HG02943 (cell line): ENCODE measurements around the gene CPA4.

Experiments
- ATAC-seq: cut with Tn5 transposase; IDR thresholded peaks from one replicate; pipeline ENCODE4 v1.9.1; 2021; ENCODE audit warnings: mild to moderate bottlenecking, low read depth, moderate library complexity; ENCODE audit not compliant: unreplicated experiment

Gene CPA4

DNA sequence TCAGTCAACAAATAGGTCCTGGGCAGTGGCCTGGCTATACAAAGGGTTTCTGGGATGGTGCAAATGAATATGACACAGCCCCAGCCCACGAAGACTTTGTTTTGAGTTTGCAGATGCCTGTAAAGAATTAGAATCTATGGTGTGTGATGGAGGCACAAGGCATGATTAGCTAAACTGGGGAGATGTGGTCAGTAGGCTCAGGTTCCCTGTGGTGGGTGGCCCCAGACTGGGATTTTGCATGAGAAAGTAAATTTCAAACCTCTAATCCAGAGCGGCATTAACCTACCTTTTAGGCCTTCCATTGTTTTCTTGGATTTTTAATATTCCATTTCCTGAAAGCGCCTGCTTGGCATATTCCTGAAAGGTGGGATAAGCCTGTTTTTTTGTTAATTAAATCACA is 45.3 kb downstream of the CPA4 start:
- no peak for ATAC-seq

DNA sequence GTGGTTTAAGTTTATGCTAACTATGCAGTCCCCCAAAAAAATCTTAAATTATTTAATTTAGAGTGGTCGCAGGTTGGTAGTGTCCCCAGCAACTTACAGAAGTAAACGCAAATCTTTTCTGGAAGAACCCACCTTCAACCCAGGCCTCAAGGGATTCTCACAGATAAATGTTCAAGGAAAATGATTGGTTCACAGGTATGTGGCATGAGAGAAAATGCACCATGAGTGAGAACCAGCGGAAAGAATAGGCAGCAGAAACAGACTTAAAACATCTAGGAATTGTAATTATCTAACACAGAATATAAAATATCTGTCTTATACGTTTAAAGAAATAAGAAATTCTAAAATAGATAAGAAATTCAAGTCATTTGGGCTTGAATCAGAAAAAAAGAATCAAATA is 48.9 kb downstream of the CPA4 start:
- no peak for ATAC-seq

DNA sequence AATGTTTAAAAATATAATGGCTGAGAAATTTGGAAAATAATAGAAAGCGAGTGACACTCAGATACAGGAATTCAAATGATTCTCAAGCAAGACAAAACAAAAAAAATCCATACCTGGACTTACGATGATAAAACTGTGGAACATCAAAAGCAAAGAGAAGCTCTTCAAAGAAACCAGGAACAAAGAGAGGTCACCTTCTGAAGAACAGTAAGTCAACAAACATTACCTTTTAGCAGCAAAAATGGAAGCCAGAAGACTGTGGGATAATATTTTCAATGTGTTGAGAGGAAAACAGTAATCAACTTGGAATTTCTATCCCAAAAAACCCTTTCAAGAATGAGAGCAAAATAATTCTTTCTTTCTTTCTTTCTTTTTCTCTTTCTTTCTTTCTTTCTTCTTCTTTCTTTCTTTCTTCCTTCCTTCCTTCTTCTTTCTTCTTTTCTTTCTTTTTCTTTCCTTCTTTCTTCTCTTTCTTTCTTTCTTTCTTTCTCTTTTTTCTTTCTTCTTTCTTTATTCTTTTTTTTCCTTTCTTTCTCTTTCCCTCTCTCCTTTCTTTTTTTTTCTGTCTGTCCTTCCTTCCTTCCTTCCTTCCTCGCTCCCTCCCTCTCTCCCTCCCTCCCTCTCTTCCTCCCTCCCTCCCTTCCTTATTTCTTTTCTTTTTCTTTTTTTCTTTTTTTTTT is 49.9 kb downstream of the CPA4 start:
- no peak for ATAC-seq

DNA sequence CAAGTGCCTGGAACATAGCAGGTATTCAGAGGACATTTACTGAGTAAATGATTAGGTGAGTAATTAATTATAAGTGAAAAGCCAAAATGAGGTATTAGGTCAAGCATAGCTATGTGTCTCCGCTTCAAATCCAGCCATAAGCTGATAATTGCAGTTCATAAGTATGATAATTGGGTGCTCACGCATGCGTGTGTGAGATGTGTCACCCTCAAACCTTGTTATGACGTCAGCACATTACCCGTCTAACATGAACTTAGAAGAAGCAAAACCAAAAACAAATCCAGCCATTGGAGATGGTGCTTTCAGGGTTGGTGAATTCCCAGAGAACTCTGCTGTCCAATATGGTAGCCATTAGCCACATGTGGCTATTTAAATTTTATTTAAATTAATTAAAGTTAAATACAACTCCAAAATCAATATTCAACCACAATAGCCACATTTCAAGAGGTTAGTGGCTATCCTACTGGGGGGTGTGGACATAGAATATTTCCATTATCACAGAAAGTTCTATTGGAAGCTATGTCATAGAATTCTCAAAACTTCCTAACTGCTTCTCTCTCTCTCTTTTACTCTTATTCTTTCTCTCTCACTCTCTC is 51.4 kb downstream of the CPA4 start, which contains the start of gene CPA5:
Gene CPA5 (plus strand): TSS at position 546 of the 596 bp plus-strand sequence. CDS start 1,670 bp downstream, outside the sequence.
- no peak for ATAC-seq

DNA sequence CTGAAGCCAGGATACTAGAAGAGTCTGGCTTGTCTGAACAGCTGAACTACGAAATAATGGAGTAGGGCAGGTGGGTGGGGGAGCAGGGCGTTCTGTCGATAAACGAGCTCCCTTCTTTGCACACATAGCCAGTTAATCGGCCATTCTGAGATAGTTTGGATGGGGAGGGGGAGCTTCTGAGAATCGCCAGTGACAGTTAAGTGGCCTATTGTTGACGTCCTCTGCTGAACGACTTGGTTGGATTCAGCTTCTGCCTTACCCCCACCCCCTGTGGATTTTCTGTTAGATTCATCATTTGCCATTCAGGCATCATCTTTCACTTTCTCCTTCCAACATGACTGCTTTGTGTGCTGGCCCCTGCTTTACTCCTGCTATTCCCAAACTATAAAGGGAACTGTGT is 52.2 kb downstream of the CPA4 start:
- ATAC-seq, result no peak

DNA sequence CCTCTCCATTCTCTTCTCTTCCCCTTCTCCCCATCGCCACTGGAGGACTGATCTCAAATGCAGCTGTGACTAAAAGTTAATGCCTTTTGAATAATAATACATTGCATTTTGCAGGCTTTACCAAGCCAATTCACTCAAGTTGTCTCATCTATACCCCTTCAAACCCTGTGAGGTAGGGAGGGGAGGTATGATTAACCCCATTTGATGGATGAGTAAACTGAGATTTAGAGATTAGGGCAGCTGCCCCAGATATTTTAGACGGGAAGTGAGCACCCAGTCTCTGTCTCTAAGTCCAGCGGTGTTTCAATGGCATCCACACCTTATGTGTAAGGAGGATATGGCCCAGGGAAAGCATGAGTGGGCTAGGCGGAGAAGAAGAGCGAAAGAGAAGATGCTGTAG is 52.8 kb downstream of the CPA4 start:
- ATAC-seq, result no peak

DNA sequence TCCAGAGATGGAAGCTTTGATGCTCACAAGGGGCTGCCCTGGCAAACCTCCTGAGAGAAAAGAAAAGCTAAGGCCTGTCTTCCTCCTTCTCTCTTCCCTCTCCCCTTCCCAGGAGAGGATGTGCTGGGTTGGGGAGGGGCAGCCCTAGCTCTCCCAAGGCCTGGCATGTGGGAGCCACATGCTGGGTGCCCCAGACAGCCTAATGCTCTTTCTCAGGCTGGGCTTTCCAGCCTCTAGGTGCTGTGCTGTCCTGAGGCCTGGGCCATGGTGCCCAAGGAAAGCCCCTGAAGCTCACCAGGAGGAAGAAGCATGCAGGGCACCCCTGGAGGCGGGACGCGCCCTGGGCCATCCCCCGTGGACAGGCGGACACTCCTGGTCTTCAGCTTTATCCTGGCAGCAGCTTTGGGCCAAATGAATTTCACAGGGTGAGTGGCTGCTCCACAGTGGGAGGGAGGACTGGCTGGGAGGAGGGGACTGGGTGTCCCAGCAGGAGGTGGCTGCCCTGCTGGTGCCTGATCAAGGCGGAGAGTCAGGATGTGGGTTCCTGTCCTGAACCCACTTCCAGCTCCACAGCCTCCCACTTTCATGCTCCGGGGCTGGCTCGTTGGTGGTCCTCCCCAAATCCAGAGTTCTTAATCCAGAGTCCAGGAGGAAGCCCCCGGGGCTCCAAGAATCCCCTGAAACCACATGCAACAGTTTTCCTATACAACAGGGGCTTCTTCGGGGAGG is 53.4 kb downstream of the CPA4 start:
- no peak for ATAC-seq

DNA sequence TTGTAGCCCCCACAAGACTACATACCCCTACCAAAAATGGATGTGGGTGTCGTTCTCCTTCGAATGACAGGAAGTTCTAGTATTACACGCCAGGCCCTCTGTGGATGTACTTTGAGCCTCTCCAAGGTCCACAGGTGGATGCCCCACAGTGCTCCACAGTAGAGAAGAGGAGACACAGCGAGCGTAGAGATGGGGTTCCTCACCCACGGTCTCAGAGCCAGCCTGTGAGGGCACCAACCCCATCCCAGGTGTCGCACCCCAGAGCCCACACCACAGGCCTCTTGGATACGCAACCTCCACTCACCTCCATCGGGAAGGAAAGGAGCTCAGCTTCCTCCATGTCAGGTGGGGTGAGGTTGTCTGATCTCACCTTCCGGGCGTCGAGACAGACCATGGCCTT is 54.0 kb downstream of the CPA4 start:
- no peak for ATAC-seq

DNA sequence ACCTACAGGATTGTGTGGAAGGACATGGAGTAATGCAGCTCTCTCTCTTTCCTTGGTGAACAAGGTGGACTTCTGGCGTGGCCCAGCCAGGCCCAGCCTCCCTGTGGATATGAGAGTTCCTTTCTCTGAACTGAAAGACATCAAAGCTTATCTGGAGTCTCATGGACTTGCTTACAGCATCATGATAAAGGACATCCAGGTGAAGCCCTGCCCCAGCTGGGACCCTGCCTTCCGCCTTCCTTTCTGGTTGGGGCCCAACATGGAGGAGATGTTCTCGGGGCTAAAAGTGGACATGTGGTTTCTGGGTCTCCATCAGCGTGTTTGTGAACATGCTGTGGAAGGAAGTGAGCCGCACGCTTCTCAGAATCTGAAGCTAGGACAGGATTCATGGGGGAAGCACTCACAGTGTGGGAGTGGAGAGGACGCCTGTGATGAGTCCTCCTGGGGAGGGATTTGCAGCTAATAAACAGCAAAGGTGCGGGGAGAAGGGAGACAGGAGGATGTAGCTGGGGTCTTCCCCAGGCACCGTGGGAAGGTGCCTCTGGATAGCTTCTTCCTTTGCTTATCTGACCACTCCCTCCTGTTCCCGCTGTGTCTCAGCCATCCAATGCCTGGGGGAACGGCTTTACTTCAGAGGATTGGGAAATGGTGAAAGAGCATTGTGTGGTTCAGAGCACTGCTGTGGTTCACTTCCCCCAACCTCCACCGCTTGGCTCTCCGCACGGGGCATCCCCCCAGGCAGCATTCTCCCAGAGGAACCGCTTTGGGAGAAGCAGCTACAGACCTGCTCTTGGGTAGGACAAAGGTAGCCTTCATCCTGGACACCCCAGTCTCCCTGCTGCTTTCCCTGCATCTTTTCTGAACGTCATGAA is 57.2 kb downstream of the CPA4 start:
- no peak for ATAC-seq

DNA sequence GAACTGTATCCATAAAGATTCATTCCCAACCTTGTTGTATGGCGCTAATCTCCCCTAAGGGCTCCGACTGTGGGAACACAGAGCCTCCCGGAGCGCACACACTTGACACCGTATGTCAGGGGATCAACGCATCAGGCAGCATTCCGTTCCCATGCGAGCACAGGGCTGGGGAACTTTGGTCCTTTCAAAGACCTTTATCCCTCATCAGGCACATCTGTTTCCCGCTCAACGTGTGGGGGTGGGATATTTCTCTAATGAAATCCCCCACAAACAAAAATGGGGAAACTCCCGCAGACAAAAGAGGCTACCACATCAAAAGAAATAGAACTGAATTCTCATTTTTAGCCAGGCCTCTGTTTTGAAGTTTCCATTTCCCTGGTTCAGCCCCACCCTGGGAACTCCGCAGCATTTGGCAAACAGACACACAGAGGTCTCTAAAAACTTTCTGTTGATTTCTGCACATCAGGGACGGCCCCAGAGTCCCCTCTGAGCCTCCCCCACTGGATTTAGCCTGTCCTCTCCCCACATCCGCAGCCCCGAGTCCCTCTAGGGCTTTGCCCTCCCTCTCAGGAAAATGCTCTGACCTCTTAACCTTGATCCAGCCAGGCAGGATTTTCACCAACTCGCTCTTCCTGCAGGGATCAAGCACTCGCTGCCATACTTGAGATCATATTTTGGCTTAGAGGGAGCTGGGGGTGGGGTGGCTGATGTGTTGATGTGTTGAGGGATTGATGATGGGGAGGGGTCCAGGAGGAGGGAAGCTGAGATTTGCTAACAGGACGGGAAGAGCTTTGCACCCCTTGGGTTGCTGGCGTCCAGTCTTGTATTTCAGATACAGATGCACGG is 58.2 kb downstream of the CPA4 start:
- no peak for ATAC-seq

DNA sequence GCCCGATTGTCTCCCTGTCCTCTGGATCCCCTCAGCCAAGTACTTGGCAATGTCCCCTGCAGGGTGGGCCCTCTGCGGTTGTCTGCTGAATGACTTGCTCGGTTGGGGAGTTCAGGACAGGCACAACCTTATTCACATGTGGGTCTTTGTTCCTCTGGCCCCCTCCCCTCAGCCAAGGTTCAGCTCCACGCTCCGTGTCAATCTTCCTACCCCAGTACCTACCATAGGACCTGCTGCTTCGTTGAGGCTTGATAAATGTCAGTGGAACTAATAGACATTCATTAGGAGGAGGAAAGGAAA is 58.8 kb downstream of the CPA4 start:
- ATAC-seq, result no peak

DNA sequence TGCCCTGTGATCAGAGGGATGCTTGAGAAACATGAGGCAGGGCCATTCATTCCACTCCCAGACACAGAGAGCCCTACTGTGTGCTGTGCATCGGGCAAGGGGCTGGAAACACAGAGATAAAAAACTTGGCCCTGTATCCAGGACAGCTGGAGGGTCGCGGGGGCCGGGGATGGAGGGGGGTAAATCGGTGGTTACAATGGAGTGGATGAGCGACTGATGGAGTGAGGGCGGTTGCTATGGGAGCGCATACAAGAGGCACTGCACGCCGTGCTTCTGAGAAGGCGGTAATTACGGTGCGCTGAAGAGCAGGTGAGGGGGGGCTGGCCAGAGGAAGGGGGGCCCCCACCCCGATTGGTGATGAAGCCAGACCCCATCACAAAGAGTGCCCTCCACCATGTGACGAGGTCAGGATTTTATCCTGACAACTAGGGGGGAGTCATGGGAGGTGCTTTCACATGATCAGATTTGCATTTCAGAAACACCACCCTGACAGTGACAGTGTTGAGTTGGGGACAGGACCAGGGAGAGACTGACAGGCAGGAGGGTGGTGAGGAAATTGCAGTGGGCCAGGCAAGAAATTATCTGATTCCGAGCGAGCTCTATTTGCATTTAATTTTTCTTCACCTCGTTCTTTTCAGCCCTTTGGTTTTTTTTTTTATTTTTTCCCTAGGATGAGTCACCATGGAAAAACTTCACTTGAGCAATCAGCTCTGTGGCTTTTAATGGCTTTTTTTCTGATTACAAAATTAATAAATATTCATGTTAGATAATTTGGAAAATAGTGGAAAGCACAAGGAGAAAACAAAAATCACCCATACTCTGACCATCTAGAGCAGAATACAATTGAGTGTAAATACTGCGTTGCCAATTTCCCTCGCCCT is 59.5 kb downstream of the CPA4 start:
- ATAC-seq, result no peak

DNA sequence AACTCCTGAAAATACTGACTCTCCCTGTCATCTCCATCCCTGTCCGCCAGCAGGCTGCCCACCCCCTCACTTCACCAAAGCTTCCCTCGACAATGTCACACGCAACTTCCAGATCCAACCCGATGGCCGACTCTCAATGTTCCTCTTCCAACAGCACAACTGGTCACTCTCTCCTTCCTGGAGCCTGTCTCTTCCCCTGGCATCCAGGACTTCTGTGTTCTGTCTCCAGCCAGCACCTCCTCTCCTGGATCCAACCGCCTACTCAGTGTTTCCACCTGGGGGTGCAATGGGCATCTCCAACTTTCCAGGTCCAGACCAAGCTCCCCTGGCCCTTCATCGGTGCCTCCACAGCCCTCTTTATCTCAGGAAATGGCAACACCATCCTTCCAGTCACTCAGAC is 60.2 kb downstream of the CPA4 start:
- ATAC-seq, result no peak

DNA sequence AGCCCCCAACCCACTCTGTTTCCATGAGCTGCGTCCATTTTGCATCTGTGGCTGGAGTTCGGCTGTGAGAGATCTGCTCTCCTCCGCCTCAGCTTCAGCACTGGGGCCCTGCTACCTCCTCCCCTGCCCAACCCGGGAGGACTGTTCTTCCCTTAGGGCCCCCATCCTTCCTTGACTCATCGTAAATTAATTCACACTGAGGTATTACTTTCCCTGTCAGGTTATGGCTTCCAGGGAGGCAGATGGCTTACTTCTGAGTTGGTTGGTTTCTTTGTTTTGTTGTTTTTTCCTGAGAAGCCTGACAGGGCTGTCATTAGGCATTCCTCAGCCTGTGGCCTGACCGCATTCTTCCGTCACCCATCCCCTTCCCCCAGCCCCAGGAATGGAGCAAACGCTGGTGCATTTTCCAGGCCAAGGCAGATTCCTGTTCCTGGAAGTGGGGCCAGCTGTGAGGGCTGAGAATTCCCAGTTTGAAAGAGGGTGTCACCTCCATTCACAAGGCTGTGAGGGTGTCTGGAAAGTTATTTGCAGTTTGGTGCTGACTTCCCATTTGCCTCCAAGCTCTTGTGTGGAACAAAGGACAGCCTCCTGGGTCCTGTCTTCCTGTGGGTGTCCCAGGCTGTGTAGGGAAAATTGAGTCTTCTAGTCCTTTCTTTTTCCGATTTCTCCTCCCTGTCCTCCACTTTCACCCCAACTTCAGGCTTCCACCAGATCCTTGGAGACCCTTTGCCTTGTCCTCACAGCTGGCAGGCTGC is 63.3 kb downstream of the CPA4 start:
- no peak for ATAC-seq

DNA sequence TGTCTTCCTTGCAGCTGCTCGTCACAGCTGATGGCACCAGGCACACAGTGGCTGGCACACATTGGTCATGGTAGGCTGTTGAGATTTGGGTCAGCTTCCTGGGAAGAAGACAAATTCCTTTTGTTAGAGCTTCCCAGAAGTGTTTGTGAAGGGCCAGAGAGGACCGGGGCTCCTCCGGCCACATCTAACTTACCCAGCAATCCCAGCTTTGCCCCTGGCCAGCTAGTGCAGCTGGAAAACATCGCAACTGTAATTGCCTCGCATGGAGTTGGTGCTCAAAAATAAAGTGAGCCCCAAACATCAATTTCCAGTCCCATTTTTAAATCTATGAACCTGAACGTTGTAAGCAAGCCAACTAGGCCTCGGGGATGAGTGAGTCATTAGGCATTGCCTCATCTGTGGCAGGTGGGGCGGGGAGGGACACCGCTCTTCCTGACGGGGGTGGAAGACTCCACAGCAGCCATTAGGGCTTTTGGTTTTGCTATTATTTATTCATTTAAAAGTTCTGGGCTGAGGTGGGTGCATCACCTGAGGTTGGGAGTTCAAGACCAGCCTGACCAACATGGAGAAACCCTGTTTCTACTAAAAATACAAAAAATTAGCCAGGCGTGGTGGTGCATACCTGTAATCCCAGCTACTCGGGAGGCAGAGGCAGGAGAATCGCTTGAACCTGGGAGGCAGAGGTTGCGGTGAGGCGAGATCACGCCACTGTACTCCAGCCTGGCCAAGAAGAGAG is 64.1 kb downstream of the CPA4 start:
- ATAC-seq, result no peak

DNA sequence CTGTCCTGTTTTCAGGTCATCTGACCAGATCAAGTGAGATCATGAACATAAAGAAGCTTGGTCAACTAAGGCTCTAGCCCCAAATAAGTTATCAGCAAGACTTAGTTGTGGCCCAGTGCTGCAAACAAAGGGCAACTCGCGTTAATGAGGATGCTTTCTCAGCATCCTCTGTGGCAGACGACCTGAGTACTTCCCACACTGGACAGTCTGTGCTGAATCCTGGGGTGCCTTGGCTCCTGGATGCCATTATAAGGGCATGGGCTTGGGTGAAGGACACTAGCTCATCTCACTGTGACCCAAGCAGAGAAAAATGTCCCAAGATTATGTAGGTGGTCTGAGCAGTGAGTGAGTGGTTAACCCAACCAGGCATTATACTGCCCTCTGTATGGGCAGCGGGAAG is 65.5 kb downstream of the CPA4 start:
- no peak for ATAC-seq

DNA sequence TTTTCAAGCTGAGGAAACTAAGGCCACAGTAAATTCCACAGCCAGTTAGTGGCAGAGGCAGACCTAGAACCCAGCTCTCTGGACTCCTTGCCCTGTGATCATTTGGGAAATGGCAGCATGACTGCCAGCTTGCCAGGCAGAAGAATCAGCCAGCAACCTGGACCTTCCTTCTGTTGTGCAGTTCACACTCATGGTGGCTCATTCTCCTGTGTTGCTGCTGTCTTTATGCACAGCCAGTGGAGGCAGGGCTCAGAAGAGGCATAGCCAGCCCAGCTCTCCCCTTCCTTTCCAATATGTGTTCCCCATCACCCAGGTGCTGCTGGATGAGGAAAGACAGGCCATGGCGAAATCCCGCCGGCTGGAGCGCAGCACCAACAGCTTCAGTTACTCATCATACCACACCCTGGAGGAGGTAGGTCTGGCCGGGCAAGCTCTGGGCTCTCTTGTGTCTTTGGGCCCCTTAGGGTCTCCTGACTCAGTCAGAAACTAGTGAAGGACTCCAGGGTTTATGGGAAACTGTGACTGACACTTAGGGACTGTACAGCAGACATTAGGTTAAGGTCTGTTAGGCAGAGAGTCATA is 66.4 kb downstream of the CPA4 start:
- no peak for ATAC-seq

DNA sequence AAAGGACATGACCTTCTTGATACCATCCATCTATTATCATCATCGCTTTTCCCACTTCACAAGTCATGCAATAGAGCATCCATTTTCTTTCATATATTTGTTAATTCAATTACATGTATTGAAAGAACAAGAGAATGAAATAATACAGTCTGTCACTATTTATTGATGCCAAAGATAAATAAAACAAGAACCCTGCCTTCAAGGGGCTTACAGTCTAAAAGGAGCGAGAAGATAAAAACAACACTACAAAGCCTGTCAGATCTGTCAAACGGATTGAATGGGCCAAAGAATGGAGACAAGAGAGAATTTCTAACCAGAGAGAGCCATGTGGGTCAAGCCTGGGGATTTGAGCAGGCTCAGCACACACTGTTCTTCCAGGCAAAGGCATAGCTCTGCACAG is 67.6 kb downstream of the CPA4 start:
- no peak for ATAC-seq
